HUES64 (cell line): ENCODE data around the gene NACA.
"Not testable (repeated sequence)": the region's sequence is repeated elsewhere in the genome, so short reads cannot be mapped to it uniquely, and the experiment has no call there.

Experiments used
- H3K27ac ChIP-seq: 2 replicates; pipeline ENCODE4 v1.7.0; 2013; ENCODE audit warnings: low read depth, low read length, inconsistent platforms
- H3K27me3 ChIP-seq: 2 replicates; pipeline ENCODE4 v1.6.1; 2013; ENCODE audit warnings: mild to moderate bottlenecking, low read length; ENCODE audit not compliant: insufficient read depth
- H3K36me3 ChIP-seq: 2 replicates; pipeline ENCODE4 v1.6.1; 2013; ENCODE audit warnings: mild to moderate bottlenecking, low read length; ENCODE audit not compliant: insufficient read depth
- H3K4me1 ChIP-seq: 2 replicates; pipeline ENCODE4 v1.6.1; 2013; ENCODE audit warnings: mild to moderate bottlenecking, low read length, moderate library complexity; ENCODE audit not compliant: insufficient read depth
- H3K4me3 ChIP-seq: 2 replicates; pipeline ENCODE4 v1.5.1; 2013; ENCODE audit warnings: mild to moderate bottlenecking, low read length, moderate library complexity
- H3K9ac ChIP-seq: 2 replicates; pipeline ENCODE4 v1.6.1; 2013; ENCODE audit warnings: mild to moderate bottlenecking, low read depth, low read length
- H3K9me3 ChIP-seq: 2 replicates; pipeline ENCODE4 v1.6.1; 2013; ENCODE audit warnings: low read depth, low read length; ENCODE audit not compliant: insufficient read depth
- WGBS: fragments of 150-250, 120-280 bp; methylation state at CpG from one replicate; pipeline ENCODE4 v1.1.7; 2013; ENCODE audit warnings: missing lambda C conversion rate; 5-methylcytosine and 5-hydroxymethylcytosine counted together

NACA gene

DNA sequence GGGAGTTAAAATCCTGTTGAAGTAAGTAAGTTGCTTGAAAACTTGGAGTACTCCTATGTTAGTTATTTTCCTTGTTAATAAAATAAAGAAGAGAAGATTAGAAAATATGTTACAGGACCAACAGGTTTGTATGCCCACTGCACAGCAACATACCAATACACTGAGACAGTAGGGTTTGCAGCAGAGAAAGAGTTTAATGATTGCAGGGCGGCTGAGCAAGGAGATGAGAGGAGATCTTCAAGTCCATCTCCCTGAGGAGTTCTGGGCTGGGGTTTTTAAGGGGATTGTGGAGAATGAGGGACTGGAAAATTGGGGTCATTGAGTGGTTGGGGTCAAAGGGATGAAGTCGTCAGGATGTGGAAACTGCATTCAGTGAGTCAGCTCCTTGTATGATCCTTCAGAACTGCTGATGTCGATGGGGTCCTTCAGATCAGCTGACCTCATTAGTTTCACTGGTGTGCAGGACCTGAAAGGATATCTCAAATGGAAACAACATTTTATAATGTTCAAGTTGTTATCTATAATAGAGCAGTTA, 33.7 kb upstream of the NACA start:
- Histone ChIP-seq H3K27me3 (no peaks in the 10 kb centered on the region), H3K27ac (no peak overlapping the region), H3K9ac (no peak overlapping the region), H3K9me3 (0 out of 2 replicates have a peak, but pooled peaks cover 5% of the 10 kb centered on the region), H3K4me3 (no peak overlapping the region), H3K4me1 (0 out of 2 replicates have a peak, but pooled peaks cover 4% of the 10 kb centered on the region), H3K36me3 (no peaks in the 10 kb centered on the region)
- 92% methylated on average over 3 of the region's 3 CpGs for WGBS

DNA sequence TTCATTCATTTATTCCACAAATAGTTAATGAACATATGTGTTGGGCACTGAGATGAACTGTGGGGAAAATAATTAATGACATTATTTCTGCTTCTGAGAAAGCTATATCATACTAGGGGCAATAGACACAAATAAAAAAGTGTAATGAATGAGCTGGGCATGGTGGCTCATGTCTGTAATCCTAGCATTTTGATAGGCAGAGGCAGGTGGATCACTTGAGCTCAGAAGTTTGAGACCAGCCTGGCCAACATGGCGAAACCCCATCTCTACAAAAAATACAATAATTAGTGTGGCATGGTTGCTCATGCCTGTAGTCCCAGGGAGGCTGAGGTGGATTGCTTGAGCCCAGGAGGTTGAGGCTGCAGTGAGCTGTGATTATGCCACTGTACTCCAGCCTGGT, 32.9 kb upstream of the NACA start:
- H3K27ac ChIP-seq, H3K36me3 ChIP-seq, H3K4me3 ChIP-seq, H3K4me1 ChIP-seq, H3K9me3 ChIP-seq, H3K9ac ChIP-seq, H3K27me3 ChIP-seq: not testable (repeated sequence)
- WGBS = no CpG with 5 or more reads among the region's 1 CpG

DNA sequence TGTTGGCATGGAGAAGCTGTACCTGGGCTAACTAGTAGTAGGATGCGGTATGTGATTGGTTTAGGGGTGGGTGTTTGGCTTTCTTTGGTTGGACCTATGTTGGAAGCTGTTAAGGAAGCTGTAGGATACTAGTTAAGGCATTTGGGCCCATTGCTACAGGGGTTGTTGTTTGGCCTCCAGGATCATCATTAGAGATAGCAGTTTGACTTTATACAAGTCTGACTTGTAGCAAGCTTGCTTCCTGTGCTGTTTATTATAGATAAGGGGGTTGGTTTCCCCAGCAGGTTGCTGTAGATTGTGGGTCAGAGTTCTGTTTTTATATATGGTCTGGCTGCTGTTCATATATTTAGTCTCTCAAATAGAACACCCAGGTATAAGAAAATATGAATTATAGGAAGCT, 28.5 kb upstream of the NACA start:
- Histone ChIP-seq H3K36me3 (peaks cover 18% of the 10 kb centered on the region), H3K4me3 (no peak overlapping the region), H3K9me3 (0 out of 2 replicates have a peak, but pooled peaks cover 2% of the 10 kb centered on the region), H3K9ac (no peak overlapping the region), H3K27ac (no peak overlapping the region), H3K4me1 (peaks cover 9% of the 10 kb centered on the region; the same call in 1 of the 2 replicates), H3K27me3 (no peaks in the 10 kb centered on the region)
- 99% methylated on average over 1 of the region's 1 CpG for WGBS

DNA sequence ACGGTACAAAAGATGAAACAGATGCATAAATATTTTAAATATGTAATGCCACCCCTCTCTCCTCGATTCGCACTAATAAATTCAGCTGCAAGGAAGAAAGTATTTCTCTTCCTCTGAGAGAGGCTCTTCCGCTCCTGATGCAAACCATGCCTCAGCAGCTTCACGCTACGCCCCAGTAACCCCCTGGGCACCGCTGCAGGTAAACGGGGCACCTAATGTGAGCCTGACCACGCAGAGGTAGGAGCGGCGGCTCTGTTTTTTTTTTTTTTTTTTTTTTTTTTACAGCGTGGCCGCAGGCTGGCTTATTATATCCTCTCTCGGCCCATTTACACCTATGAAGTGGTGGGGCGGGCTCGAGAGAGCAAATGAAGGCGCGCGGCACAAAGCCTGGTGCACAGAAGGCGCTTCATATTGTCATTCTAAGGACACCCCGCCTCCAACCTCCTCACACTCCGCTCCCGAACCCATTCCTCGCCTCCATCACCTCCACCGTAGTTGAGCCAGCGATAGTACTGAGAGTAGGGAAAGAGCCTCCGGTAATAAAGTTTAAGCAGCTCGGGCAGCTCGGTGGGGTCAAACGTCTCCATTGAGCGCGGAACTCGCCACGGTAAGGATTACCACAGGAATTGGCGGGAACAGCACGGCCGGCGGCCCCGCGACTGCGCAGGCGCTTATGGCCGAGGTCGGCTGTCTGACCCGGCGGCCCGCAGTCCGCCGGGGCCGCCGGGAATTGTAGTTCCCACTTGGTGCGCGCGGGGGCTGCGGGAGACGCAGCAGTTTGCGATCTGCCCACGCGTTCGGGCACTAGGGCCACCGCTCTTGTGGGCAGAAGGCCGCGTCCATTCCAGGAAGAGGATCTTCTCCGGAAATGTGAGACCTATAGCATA, 26.9 kb upstream of the NACA start, which contains the start of gene PRIM1:
Gene PRIM1, minus strand, starts transcription at position 612 of the 887 bp plus-strand sequence. Its CDS starts 25 bp downstream, at position 587.
- peaks cover 31% of the 10 kb centered on the region for H3K36me3 ChIP-seq
- no peaks in the 10 kb centered on the region for H3K27me3 ChIP-seq
- peak within 1 kb of the TSS; percentile 85 for H3K4me3 ChIP-seq
- peak within 1 kb of the TSS; percentile 95 for H3K27ac ChIP-seq
- under 1% methylated on average over 63 of the region's 64 CpGs for WGBS
- no peaks in the 10 kb centered on the region for H3K9me3 ChIP-seq
- peaks cover 6% of the 10 kb centered on the region; the same call in 1 of the 2 replicates for H3K4me1 ChIP-seq
- H3K9ac ChIP-seq = peak within 1 kb of the TSS; percentile 99

DNA sequence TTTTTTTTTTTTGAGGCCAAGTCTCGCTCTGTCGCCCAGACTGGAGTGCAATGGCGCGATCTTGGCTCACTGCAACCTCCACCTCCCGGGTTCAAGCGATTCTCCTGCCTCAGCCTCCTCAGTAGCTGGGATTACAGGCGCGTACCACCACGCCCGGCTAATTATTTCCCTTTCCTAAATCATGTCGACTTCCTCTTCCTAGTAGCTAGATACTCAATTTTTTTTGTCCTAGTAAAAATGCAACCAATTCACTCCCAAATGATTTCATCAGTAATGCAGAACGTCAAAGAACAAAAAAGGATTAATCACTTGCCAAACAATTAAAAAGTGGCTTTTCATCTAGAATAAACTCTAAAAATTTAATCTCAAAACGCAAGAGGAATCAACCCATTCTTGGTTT, 25.5 kb upstream of the NACA start:
- peaks cover 44% of the 10 kb centered on the region for H3K36me3 ChIP-seq
- not testable (repeated sequence) for H3K9me3 ChIP-seq, H3K27me3 ChIP-seq, H3K4me1 ChIP-seq, H3K27ac ChIP-seq
- peak overlapping the region; percentile 99; the same call in 1 of the 2 replicates for H3K9ac ChIP-seq
- 94% methylated on average over 13 of the region's 13 CpGs for WGBS
- peak overlapping the region; percentile 85 for H3K4me3 ChIP-seq

DNA sequence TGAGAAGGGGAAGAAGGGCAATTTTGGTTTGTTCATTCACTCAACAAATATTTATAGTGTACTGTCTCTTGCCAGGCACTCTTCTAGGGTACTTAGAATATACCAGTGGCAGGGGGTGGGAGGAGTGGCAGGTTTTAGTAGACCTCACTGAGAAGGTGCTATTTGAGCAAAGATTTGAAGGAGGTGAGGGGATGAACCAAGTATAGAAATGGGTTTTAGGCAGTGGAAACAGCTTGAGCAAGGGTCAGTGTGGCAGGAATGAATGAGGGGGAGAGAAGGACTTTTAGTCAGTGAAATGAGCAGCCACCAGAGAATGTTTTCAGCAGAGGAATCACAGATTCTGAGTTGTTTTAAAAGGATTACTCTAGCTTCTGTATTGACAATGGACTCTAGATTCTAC, 24.8 kb upstream of the NACA start:
- Histone ChIP-seq H3K4me3 (no peak overlapping the region), H3K27me3 (no peaks in the 10 kb centered on the region), H3K9ac (no peak overlapping the region), H3K27ac (no peak overlapping the region), H3K9me3 (no peaks in the 10 kb centered on the region), H3K36me3 (peaks cover 51% of the 10 kb centered on the region), H3K4me1 (peaks cover 6% of the 10 kb centered on the region; the same call in 1 of the 2 replicates)

DNA sequence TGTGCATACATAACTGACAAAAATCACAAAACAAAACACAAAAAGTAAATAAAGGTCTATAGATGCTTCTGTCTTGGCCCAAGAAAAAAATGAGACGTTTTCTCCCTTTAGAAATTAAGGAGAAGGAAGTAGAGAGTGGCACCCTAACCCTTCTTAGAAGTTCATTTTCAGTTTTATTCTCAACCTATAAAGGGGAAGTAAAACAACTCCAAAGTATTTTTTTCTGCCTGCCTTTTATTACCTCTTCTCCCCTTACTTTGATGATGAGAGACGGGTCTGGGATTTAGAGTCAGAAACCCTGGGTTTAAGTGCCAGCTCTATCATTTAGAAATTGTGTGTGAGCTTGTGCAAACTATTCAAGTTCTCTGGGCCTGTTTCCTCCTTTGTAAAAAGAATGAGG, 24.3 kb upstream of the NACA start:
- H3K27ac ChIP-seq = no peak overlapping the region
- H3K9me3 ChIP-seq = no peaks in the 10 kb centered on the region
- no peak overlapping the region for H3K9ac ChIP-seq
- WGBS = 85% methylated on average over 2 of the region's 2 CpGs
- peaks cover 56% of the 10 kb centered on the region for H3K36me3 ChIP-seq
- H3K4me1 ChIP-seq = peaks cover 6% of the 10 kb centered on the region; the same call in 1 of the 2 replicates
- H3K27me3 ChIP-seq = no peaks in the 10 kb centered on the region
- no peak overlapping the region for H3K4me3 ChIP-seq

DNA sequence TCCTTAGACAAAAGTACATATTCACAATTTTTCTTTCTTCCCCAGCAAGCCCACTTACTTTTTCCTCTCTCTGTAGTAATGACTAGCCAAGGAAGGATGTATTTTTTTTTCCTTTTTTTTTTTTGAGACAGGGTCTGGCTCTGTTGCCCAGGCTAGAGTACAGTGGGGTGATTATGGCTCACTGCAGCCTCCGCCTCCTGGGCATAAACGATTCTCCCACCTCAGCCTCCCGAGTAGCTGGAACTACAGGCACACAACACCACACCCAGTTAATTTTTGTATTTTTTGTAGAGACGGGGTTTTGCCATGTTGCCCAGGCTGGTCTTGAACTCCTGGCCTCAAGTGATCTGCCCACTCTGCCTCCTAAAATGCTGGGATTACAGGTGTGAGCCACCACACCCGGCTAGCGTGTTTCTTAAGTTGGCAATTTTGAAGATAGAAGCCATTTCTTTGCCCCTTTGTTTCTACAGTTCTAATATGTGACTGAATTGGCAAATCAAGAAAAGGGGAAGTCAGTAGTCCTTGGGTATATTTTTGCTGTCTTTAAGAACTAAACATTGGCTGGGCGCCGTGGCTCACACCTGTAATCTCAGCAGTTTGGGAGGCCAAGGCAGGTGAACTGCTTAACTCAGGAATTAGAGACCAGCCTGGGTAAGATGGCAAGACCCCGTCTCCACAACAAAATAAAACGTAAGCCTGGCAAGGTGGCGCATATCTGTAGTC, 3.2 kb upstream of the NACA start:
- Histone ChIP-seq H3K36me3 (peaks cover 60% of the 10 kb centered on the region), H3K27me3 (no peaks in the 10 kb centered on the region), H3K4me3 (no peak overlapping the region), H3K9me3 (no peaks in the 10 kb centered on the region), H3K9ac (no peak overlapping the region), H3K4me1 (peaks cover 2% of the 10 kb centered on the region), H3K27ac (no peak overlapping the region)
- WGBS = 98% methylated on average over 11 of the region's 11 CpGs

DNA sequence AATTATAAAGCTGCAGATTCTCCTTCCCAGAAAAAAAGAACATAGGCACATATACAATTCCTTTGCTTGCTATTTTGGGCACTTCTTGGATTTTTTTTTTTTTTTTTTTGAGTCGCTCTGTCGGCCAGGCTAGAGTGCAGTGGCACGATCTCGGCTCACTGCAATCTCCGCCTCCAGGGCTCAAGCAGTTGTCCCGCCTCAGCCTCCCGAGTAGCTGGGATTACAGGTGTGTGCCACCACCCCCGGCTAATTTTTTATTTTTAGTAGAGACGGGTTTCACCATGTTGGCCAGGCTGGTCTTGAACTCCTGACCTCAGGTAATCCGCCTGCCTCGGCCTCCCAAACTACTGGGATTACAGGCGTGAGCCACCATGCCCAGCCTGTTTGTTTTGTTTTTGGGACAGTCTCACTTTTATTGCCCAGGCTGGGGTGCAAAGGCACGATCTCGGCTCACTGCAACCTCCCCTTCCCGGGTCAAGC, 1.1 kb upstream of the NACA start:
- not testable (repeated sequence) for H3K9ac ChIP-seq, H3K9me3 ChIP-seq, H3K27ac ChIP-seq, H3K27me3 ChIP-seq
- Histone ChIP-seq H3K36me3 (peaks cover 64% of the 10 kb centered on the region), H3K4me3 (peak overlapping the region; percentile 85), H3K4me1 (peaks cover 22% of the 10 kb centered on the region)
- 93% methylated on average over 15 of the region's 15 CpGs for WGBS

DNA sequence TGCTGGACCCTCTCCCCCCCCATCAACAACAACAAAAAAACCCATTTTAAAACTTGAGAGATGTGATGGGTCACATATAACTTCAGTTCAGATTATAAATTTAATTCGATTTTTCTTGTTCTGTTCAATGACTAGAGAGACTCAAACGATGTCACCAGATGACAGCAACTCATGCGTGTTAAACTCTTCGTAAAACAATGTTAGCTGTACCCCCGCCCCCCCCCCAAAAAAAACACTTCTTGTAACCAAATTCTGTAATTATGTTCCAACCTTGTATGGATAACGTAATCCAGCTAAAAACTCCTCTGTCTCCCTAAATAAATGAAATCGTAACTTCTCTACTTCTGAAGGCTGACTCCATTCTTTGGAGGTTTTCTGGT, 614 bp upstream of the NACA start:
- peaks cover 64% of the 10 kb centered on the region for H3K36me3 ChIP-seq
- H3K9ac ChIP-seq = peak overlapping the region; percentile 98
- H3K4me1 ChIP-seq = peaks cover 28% of the 10 kb centered on the region
- H3K9me3 ChIP-seq = no peaks in the 10 kb centered on the region
- H3K27me3 ChIP-seq = no peaks in the 10 kb centered on the region
- peak overlapping the region; percentile 85 for H3K4me3 ChIP-seq
- WGBS = 51% methylated on average over 7 of the region's 7 CpGs
- peak overlapping the region; percentile 92; the same call in 1 of the 2 replicates for H3K27ac ChIP-seq

DNA sequence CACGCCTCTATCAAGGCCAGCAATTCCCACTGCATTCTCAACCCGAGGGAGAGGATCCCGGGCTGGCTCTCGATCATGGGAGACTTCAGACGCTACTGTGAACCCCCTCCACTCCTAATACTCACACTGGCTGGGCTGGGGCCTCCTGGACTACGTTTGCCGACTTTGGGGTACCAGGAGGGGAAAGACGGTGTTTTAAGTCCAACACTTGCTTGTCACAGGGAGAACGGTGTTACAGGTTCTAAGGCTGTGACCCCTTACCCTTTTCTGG, 463 bp downstream of the NACA start:
- Histone ChIP-seq H3K27me3 (no peaks in the 10 kb centered on the region), H3K4me1 (peaks cover 38% of the 10 kb centered on the region), H3K27ac (peak overlapping the region; percentile 92), H3K9ac (peak overlapping the region; percentile 98), H3K36me3 (peaks cover 66% of the 10 kb centered on the region), H3K9me3 (no peaks in the 10 kb centered on the region), H3K4me3 (peak overlapping the region; percentile 85)
- 0% methylated on average over 9 of the region's 9 CpGs for WGBS
